OCI-LY1 (cell line): Measurements from ENCODE around the gene TMC6.
"Not testable (repeated sequence)": the region's sequence is repeated elsewhere in the genome, so short reads cannot be mapped to it uniquely, and the experiment has no call there.

ENCODE experiments used
- H2AFZ ChIP-seq: fragments of 200-600 bp; sonication (generic), shearing (Covaris generic); 2 replicates; pipeline ENCODE4 v1.6.0; 2014; ENCODE audit warnings: antibody characterized with exemption, mild to moderate bottlenecking, low read length
- H3F3A ChIP-seq: fragments of 200-600 bp; sonication (generic), shearing (Covaris generic); 2 replicates; pipeline ENCODE4 v1.6.0; 2014; ENCODE audit warnings: mild to moderate bottlenecking, antibody characterized with exemption, low read length, moderate library complexity; ENCODE audit not compliant: insufficient read depth
- H3K27ac ChIP-seq: fragments of 200-600 bp; sonication (generic); 2 replicates; pipeline ENCODE4 v1.5.1; 2014; ENCODE audit warnings: low read length, mixed run types, mild to moderate bottlenecking, low read depth; ENCODE audit not compliant: poor library complexity, severe bottlenecking
- H3K27me3 ChIP-seq: fragments of 200-600 bp; sonication (generic); 2 replicates; pipeline ENCODE4 v1.6.0; 2014; ENCODE audit warnings: antibody characterized with exemption, mild to moderate bottlenecking, low read length, moderate library complexity; ENCODE audit not compliant: insufficient read depth
- H3K36me3 ChIP-seq: fragments of 200-600 bp; sonication (generic); 2 replicates; pipeline ENCODE4 v1.6.1; 2014; ENCODE audit warnings: mild to moderate bottlenecking, antibody characterized with exemption, low read length, moderate library complexity, mixed read lengths; ENCODE audit not compliant: insufficient read depth
- H3K4me1 ChIP-seq: fragments of 200-600 bp; sonication (generic); 2 replicates; pipeline ENCODE4 v1.5.1; 2014; ENCODE audit warnings: mild to moderate bottlenecking, low read length, moderate library complexity; ENCODE audit not compliant: insufficient read depth, severe bottlenecking
- H3K4me2 ChIP-seq: fragments of 200-600 bp; sonication (generic), shearing (Covaris generic); 2 replicates; pipeline ENCODE4 v1.6.1; 2014; ENCODE audit warnings: low read length
- H3K4me3 ChIP-seq: fragments of 200-600 bp; sonication (generic); 2 replicates; pipeline ENCODE4 v1.5.1; 2014; ENCODE audit warnings: low read length, low read depth, mild to moderate bottlenecking, mixed read lengths; ENCODE audit not compliant: poor library complexity, severe bottlenecking
- H3K79me2 ChIP-seq: fragments of 200-600 bp; shearing (Covaris generic); 2 replicates; pipeline ENCODE4 v1.6.1; 2016; ENCODE audit warnings: mixed run types, low read length, mixed read lengths; ENCODE audit not compliant: insufficient read depth
- H3K9ac ChIP-seq: fragments of 200-600 bp; sonication (generic), shearing (Covaris generic); 2 replicates; pipeline ENCODE4 v1.6.1; 2014; ENCODE audit warnings: mild to moderate bottlenecking, low read length, mixed read lengths
- H3K9me2 ChIP-seq: fragments of 200-600 bp; sonication (generic), shearing (Covaris generic); 2 replicates; pipeline ENCODE4 v1.6.1; 2014; ENCODE audit warnings: low read depth, mild to moderate bottlenecking, low read length, mixed read lengths
- H3K9me3 ChIP-seq: fragments of 200-600 bp; shearing (Covaris generic); 2 replicates; pipeline ENCODE4 v1.6.1; 2014; ENCODE audit warnings: low read length, mixed read lengths
- H4K20me1 ChIP-seq: fragments of 200-600 bp; sonication (generic), shearing (Covaris generic); 2 replicates; pipeline ENCODE4 v1.6.0; 2016; ENCODE audit warnings: mild to moderate bottlenecking, low read length; ENCODE audit not compliant: insufficient read depth
- CTCF ChIP-seq: fragments of 200-600 bp; sonication (generic), shearing (Covaris generic); IDR thresholded peaks from 2 replicates; pipeline ENCODE4 v1.5.1; 2017; ENCODE audit warnings: mild to moderate bottlenecking, antibody characterized with exemption, low read length, moderate library complexity, mixed read lengths
- EZH2 ChIP-seq: fragments of 200-600 bp; sonication (generic), shearing (Covaris generic); IDR thresholded peaks from 2 replicates; pipeline ENCODE4 v1.8.0; 2017; ENCODE audit warnings: borderline replicate concordance, mixed run types, mild to moderate bottlenecking, antibody characterized with exemption, low read length, moderate library complexity, mixed read lengths

TMC6 gene

DNA sequence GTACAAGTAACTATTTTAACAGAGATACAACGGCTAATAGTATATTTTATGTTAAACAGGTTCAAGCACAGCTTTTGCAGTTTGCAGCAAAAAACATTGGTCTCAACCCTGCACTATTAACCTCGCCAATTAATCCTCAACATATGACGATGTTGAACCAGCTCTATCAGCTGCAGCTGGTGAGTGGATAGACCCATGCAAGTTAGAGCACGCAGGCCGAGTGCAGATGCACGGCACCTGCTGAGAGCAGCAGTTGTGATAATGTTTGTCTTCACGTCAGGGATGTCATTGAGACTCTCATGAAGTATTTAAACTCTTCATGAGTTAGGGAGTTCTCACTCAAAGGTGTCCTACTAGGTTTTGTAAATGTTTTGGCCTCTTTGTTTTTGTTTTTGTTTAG lies 45.6 kb downstream of the TMC6 start:
- no peak overlapping the region for H3K4me3 ChIP-seq
- peaks cover 10% of the 10 kb centered on the region; the same call in 1 of the 2 replicates for H3K36me3 ChIP-seq
- H4K20me1 ChIP-seq, result no peaks in the 10 kb centered on the region
- H3K4me2 ChIP-seq, result no peak overlapping the region
- no peaks in the 10 kb centered on the region for H3K9me2 ChIP-seq
- no peaks in the 10 kb centered on the region for H3K27me3 ChIP-seq
- H3K79me2 ChIP-seq, result no peaks in the 10 kb centered on the region
- H3K4me1 ChIP-seq, result no peaks in the 10 kb centered on the region
- no peaks in the 10 kb centered on the region for H3K9me3 ChIP-seq
- no peak for TF ChIP-seq CTCF
- no peak for TF ChIP-seq EZH2
- H3K9ac ChIP-seq, result no peak overlapping the region
- no peaks in the 10 kb centered on the region for H3F3A ChIP-seq
- H3K27ac ChIP-seq, result no peak overlapping the region
- no peak overlapping the region for H2AFZ ChIP-seq

DNA sequence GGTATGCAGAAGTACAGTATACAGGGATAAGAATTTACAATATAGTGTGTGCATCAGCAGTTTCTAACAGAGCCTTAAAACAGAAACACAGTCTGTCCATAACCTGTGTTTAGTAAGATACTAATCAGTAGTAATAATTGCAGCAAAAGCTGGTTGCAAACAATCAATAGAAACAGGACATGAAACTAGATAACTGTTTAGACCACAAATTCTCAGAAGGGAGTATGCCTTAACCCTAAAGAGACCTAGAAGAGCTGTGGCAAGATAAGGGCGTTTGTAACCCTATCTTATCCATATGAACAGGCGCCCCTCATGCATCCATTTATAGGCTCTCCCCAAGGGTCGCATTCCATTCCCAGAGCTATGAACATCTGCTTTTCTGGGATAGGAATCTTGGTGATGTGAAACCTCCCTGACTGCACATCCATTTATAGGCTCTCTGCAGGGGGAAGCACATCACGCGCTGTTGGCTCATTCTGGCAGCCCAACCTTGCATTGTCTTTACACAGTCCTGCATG lies 46.1 kb downstream of the TMC6 start:
- not testable (repeated sequence) for H3K27me3 ChIP-seq, H3K4me3 ChIP-seq, H3K4me2 ChIP-seq, H2AFZ ChIP-seq, H4K20me1 ChIP-seq, H3K79me2 ChIP-seq, H3K4me1 ChIP-seq, H3K36me3 ChIP-seq, H3K27ac ChIP-seq, H3F3A ChIP-seq, H3K9me3 ChIP-seq, H3K9me2 ChIP-seq, H3K9ac ChIP-seq

GRCh38 chr17:78081551-78081950 lies 47.0 kb downstream of the TMC6 start:
- no peak overlapping the region for H3K9ac ChIP-seq
- H3K27ac ChIP-seq, result no peak overlapping the region
- no peak overlapping the region for H3K4me2 ChIP-seq
- no peak overlapping the region for H2AFZ ChIP-seq
- no peaks in the 10 kb centered on the region for H3K4me1 ChIP-seq
- no peak overlapping the region for H3K4me3 ChIP-seq
- TF ChIP-seq CTCF (no peak), EZH2 (no peak)
- H3K27me3 ChIP-seq, result no peaks in the 10 kb centered on the region
- peaks cover 3% of the 10 kb centered on the region; the same call in 1 of the 2 replicates for H3K36me3 ChIP-seq
- H4K20me1 ChIP-seq, result no peaks in the 10 kb centered on the region
- no peaks in the 10 kb centered on the region for H3K79me2 ChIP-seq
- no peaks in the 10 kb centered on the region for H3K9me2 ChIP-seq
- no peaks in the 10 kb centered on the region for H3K9me3 ChIP-seq
- H3F3A ChIP-seq, result no peaks in the 10 kb centered on the region

GRCh38 chr17:78079253-78079652 lies 49.3 kb downstream of the TMC6 start:
- H3K4me3 ChIP-seq, result no peak overlapping the region
- H3K4me1 ChIP-seq, result no peaks in the 10 kb centered on the region
- H3K27ac ChIP-seq, result no peak overlapping the region
- H3F3A ChIP-seq, result no peaks in the 10 kb centered on the region
- H3K4me2 ChIP-seq, result no peak overlapping the region
- no peaks in the 10 kb centered on the region for H3K79me2 ChIP-seq
- H3K36me3 ChIP-seq, result peaks cover 5% of the 10 kb centered on the region; the same call in 1 of the 2 replicates
- no peaks in the 10 kb centered on the region for H3K27me3 ChIP-seq
- H3K9me3 ChIP-seq, result no peaks in the 10 kb centered on the region
- no peak overlapping the region for H3K9ac ChIP-seq
- H4K20me1 ChIP-seq, result no peaks in the 10 kb centered on the region
- TF ChIP-seq CTCF (no peak), EZH2 (no peak)
- H2AFZ ChIP-seq, result no peak overlapping the region
- no peaks in the 10 kb centered on the region for H3K9me2 ChIP-seq
